HG03354 (cell line): Measurements from ENCODE around the gene PTPRG.

Source experiments
- ATAC-seq: cut with Tn5 transposase; IDR thresholded peaks from one replicate; pipeline ENCODE4 v1.9.1; 2021; ENCODE audit warnings: mild to moderate bottlenecking; ENCODE audit not compliant: unreplicated experiment, poor library complexity, severe bottlenecking

Gene PTPRG

DNA sequence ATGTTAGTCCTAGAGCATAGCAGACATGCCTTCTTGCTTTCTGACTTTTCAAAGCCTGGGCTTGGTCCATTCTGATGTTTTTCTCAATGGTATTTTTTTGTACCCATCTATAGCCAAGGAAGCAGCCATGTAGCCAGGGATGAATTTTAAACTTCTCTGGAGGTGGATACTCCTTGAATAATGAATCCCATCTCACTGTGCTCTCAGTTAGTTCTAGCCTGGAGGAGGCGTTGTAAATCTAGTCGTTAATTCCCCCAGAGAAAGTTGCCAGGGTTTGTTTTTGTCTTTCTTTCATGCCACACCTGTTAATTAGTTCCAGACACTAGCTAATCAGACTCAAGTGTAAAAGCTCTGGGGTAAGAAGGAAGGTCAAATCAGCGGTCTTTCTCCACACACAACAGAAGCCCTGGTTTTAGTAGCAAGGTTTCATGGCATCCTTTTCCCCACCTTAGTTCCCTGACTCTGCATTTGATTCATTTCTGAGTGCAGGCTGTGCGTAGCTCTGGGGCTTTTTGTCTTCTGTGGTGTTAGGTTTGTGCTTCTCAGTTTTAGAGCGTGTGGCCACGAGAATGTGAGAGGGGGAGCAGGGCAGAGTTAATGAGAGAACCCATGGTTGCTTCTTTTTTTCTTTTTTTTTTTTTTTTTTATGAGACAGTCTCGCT is 19.7 kb downstream of the PTPRG start:
- ATAC-seq = no peak

DNA sequence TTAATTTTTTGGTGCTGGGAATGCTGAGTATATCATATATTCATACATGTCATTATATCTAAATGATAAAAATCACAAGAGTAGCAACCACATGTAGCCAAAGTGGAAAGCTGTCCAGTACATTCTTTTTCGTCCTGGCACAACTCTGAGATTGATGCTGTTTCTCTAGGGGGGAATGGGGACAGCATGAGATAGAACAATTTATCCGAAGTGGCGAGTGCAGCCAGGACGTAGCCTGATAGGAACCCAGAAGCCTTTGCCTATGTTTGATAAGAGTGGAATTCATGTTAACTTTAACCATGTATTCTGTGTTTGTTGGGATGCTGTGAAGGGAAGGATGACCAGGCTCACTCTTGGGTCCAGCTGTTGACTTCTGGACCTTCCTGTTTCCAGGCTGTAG is 20.9 kb downstream of the PTPRG start:
- no peak for ATAC-seq

DNA sequence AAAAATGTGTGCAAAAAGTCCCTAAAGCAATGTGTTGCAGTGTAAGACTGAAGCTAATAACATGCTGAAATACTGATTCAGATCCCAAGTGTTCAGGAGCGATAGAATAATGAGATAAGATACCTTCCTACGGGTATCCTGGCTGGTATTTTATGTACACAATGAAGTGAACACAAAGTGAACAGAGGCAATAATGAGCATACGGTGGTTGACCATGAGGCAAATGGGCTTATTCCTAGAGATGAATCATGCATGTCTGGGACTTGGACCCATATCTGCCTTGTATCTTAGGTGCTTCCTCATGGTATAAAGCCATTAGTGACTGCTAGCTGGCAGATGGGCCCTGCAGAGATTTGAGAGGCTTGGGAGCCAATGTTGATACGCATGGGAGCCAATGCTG is 21.5 kb downstream of the PTPRG start:
- ATAC-seq = no peak

DNA sequence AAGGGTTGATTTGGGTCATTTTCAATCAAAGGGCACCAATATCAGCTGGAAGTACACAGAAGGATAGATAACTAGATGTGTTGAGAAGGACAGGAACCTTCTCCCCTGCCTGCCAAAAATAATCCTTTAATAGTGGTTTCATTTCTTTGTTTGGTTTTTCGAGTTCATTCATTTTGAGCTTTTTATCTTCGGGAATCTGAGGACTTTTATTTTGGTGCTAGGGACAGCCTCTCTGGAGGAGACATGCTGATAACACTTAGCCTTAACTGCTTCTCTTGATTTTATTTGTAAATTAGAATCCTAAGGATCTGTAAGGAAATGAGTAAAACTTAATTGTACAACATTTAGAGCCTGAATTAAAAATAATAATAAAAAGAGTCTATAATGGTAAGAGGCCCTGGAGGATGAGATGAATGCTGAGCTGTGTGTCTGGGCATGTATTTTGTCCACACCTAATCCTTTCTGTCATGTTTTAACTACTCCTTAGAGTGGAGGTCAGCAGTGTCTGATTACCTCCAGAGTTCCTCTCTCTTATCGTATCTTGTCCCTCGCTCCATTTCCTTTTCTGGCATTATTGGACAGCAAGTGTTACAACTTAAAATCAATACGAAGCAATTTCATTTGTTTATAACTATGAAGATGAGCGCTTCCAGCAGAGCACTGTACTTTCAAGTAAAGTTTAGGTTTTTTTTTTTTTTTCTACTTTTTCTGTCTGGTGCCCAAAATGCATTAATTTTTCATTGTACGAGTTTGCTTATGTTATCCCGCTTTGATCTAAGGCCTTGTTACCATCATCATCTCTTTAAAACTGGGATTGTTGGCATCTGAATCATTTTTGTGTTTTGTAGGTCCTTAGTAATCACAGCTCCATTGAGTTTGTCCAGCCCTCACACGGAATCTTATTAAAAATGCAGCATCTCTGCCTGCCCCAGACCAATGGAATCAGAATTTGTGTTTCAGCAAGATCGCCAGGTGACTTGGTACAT is 22.8 kb downstream of the PTPRG start:
- ATAC-seq = no peak

- no peak for ATAC-seq
These were observed 28.5 kb downstream of the PTPRG start for GRCh38 chr3:61589856-61590255.

- no peak for ATAC-seq
These were observed 29.9 kb downstream of the PTPRG start for GRCh38 chr3:61591300-61591699.

DNA sequence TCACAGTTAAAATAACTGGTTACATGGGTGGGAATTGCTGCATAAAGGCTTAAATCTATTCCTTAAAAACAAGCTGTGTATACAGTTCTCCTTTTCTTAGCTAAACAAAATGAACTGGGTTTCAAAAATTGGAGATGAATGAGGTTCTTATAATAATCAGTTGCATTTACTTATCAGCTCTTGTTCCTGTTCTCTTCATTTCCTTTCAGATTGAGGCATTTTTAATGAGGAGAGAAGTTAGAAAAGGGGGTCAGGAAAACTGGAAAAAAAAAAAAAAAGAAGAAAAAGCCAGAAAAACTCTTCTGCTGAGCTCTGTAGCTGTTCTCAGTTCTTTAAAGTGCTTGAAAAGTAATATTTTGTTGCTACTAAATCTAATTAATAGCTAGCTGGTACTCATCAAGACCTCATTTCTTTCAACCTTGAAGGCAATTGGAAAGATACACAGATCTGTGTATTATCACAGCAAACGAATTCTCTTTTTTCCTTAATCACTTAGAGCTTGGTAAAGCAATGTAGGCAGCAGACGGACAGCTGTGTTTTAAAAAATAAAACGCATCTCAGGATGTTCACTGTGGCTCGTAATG is 32.2 kb downstream of the PTPRG start:
- no peak for ATAC-seq

DNA sequence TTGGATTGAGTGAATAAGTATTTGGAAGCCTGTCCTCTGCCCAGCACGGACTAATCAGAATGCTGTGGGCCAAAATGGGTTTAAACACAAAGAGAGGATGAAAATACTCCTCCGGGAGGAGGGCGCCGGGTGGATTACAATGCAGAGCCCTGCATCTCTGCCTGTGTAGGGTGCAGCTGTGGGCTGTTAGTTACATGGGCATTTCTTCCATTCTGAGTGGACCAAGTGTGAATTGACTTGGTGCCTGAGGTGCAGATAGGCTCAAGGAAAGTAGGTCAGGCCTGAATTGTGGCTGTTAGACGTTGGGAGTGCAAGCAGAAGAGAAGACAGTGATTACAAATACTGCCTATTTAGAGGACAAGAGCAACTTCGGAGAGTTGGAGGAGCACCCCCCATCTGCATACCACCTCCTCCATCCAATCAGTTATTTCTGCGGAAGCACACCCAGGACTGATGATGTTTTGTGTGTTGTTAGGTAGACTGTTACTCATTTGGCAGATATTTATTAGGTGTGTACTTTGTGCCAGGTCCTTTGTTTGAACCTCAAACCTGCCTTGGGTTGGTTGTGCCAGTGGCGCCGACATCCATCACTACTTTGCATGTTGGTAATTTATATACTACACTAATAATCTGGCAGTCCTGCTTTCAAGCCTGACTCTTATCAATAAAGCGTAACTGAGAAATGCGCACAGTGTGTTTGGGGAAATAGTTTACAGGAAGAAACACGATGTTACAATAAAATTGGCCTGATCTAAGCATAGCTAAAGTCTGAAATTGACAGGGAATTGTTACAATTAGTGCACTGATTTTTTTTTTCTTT is 33.0 kb downstream of the PTPRG start:
- ATAC-seq = no peak

- no peak for ATAC-seq
These were observed 33.6 kb downstream of the PTPRG start for GRCh38 chr3:61594964-61595285.

- no peak for ATAC-seq
These were observed 33.9 kb downstream of the PTPRG start for GRCh38 chr3:61595288-61595687.

DNA sequence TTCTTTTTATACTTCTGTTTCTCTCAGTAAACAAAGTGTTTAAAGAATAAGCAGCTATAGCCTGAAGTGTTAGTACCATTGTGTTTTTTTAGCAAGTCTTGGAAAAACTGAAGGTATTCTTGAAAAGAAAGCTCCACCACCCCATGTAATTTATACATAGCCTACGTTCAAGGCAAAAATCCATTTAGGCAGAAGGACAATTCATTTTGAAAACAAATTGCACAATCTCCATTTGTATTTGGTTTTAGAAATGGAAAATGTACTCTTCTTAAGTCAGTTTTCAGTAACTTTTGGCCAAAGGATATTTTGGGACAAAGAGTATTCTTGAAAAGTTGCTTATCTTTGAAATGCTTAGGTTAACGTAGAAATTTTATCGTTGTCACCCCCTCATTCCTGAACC is 34.5 kb downstream of the PTPRG start:
- ATAC-seq = no peak

DNA sequence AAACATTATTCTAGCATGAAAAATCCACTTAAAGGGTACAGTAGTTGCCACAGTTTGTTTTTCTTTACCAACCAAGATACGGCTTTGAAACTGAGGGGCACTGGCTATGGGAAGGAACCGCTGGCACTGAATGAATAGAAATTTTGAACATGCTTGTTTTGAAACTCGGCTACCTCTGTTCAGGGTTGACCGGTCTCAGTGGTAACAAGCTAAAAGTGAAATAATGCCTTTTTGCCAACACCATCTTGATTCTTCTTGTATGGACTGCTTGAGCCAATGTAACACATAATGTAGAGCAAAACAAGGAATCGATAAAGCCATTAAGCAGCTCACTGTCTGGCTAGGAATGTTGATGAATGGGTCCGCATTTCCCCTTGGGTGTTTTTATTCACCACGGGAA is 36.5 kb downstream of the PTPRG start:
- ATAC-seq = no peak

DNA sequence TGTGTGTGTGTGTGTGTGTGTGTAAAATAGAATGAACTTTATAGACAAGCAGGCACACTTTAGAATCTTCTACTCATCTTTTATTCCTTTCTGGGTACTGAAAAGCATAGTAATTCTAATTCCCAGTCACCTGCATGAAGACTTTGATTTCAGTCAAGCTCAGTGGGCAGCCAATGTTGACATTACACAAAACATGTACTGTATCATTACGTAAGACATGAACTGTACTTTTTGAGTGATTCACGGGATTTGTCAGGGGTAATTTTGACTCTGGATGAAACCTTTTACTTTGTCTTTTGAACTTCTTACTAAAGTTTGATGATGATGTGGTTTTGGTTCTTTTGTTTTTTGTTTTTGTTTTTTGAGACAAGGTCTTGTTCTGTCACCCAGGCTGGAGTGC is 38.8 kb downstream of the PTPRG start:
- ATAC-seq = no peak

DNA sequence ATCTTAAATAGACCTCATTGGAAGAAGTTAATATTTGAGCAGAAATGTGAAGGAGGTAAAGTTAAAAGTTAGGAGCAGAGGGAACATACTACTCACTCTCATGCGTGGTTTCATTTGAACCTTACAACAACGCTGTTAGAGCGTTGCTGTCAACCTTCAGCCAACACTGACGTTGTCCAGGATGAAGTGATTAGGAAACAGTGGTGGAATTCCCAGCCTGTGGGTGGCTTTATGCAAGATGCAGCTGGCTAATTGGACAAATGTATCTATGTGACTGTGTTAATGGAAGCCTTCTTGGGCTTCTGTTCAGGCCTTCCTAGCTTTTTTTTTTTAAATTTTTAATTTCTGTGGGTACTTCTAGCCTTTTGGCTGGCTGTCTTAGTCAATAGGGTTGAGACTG is 40.5 kb downstream of the PTPRG start:
- no peak for ATAC-seq

DNA sequence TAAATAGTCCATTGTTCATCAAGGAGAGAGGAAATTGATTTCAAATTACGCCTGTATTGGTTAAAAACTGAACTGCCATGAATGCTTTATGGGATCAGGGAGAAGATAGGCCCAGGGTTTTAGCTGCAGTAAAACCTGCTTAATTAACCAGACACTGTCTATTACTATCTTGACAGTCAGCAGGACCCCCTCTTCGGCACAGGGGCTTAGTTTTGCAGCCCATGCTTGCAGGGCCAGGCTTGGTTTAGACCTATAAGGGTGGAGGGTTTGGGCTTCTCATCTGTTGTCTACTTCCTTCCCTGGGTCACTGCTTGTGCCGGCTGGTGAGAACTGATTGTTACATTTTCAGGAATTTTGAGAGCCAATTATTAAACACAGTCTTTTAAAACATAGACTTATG is 41.1 kb downstream of the PTPRG start:
- ATAC-seq = no peak

GRCh38 chr3:61605589-61606175 is 44.3 kb downstream of the PTPRG start:
- ATAC-seq = no peak

DNA sequence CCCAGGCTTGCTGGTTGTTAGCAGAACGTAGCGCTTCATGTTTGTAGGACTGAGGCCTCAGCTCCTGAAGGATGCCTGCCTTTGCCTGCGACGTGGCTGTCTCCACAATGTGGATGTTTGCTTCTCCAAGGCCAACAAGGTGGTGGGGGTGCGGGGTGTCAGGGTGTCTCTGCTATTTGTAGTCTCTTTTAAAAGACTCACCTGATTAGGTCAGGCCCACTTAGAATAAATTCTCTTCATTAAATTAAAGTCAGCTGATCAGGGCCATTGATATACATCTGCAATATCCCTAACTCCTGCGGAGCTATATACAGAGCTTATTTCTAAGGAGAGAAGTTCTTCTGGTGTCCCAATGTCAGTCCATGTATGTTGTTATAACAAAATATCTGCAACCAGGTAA is 44.8 kb downstream of the PTPRG start:
- ATAC-seq = no peak

DNA sequence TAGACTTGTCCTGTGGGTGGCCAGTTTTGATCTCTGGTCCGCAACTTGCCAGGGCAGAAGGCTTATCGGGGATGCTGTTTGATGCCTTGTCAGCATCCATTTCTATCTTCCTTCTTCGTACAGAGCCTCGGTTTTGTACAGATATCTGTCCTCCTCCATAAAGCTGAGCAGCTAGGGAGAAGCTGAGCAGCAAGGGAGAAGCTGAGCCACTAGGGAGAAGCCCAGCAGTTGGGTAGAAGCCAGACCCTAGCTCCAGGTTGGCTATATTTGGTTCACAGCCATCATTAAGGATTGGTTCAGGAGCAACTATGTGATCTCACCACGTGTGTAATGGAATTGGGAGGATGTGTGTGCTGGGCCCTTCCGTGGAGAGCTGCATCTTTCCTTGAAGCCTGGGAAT is 46.7 kb downstream of the PTPRG start:
- ATAC-seq = no peak

DNA sequence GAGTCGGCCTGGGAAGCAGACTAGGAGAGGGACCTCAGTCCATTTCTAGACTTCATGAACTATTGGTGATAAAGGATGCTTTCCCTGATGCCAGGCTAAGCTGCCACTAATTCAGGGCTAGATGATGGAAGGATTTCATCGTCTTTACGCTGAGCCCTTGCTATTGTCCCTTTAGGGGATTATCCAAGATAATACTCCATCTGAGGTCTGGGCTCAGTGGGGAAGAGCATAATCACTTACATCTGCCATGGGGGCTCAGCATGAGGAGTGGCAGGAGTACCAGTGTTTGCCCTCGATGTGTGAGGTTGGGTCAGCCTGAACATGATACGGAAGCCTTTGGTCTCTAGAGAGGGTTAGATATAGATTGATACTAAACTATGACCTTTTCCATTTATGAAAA is 47.3 kb downstream of the PTPRG start:
- no peak for ATAC-seq

DNA sequence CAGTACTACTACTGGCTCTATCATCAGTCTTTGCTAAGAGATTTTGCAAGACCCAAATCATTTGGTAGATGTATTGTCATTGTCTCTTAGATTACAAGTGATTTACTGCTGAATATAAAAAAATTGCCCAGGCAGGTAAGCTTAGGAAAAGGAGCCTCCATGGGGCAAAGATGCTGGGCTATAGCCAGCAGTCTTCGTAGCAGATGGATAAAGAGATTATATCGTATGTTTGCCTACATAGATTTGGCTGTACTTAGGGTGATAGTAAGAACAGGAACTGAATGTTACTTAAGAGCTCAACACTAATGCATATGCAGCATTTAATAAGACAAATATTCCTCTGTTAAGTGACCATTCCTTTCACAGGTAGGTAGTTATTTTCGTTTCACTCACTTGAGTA is 48.9 kb downstream of the PTPRG start:
- ATAC-seq = no peak
